Measurements from ENCODE around the gene PHRF1. TPM values are rescaled to one million over a fixed set of nuclear protein-coding genes. Genes with fewer than 3 reads are reported as not detected.

Gene PHRF1, protein sequence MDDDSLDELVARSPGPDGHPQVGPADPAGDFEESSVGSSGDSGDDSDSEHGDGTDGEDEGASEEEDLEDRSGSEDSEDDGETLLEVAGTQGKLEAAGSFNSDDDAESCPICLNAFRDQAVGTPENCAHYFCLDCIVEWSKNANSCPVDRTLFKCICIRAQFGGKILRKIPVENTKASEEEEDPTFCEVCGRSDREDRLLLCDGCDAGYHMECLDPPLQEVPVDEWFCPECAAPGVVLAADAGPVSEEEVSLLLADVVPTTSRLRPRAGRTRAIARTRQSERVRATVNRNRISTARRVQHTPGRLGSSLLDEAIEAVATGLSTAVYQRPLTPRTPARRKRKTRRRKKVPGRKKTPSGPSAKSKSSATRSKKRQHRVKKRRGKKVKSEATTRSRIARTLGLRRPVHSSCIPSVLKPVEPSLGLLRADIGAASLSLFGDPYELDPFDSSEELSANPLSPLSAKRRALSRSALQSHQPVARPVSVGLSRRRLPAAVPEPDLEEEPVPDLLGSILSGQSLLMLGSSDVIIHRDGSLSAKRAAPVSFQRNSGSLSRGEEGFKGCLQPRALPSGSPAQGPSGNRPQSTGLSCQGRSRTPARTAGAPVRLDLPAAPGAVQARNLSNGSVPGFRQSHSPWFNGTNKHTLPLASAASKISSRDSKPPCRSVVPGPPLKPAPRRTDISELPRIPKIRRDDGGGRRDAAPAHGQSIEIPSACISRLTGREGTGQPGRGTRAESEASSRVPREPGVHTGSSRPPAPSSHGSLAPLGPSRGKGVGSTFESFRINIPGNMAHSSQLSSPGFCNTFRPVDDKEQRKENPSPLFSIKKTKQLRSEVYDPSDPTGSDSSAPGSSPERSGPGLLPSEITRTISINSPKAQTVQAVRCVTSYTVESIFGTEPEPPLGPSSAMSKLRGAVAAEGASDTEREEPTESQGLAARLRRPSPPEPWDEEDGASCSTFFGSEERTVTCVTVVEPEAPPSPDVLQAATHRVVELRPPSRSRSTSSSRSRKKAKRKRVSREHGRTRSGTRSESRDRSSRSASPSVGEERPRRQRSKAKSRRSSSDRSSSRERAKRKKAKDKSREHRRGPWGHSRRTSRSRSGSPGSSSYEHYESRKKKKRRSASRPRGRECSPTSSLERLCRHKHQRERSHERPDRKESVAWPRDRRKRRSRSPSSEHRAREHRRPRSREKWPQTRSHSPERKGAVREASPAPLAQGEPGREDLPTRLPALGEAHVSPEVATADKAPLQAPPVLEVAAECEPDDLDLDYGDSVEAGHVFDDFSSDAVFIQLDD (N-terminal part only)
- 10 to 100 TPM; 12.4 to 14.2 TPM for total RNA-seq

DNA sequence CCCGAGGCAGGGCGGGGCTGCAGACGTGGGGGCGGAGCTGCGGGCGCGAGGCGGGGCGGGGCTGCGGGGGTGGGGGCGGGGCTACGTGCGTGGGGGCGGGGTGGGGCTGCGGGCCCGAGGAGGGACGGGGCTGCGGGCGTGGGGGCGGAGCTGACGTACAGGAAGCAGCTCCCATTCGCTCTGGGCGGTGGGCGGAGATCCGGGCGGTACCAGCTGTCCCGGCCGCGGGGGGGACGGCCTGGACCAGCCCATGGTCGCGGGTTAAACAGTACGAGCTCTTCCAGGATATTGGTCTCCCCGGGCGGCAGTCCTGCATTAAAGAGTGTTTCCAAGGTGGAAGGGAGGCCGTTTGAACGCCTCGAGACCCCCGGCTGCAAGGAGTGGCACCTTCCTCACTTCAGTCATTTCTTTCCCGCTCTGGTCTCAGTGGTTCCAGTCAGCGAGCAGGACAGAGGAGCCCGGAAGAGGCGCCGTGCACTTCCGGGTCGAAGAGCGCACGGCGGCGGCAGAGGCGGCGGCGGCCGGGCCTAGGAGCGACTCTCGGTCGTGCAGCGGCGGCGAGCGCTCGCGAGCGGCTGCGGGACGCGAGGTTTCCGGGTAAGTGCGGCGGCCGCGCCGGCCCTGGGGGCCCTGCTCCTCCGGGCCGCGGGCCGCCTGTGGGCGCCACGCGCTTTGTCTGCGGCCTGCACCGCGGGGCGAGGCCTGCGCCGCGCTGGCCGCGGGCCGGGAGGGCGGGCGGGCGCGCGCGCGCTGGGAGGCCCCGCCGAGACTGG is at the start of gene PHRF1:
Gene PHRF1, plus strand, starts transcription at position 475 of the 773 bp plus-strand sequence. CDS start 5,043 bp downstream, outside the sequence.
- DNase-seq (ENCODE audit: low spot score) = peak; percentile 94
- Histone ChIP-seq H3K27me3 (no peaks in the 10 kb centered on the region), H3K4me1 (peaks cover 0 to 57% of the 10 kb centered on the region in 2 donors), H3K4me3 (peak within 1 kb of the TSS; percentile 84 to 87), H3K9me3 (no peaks in the 10 kb centered on the region), H3K27ac (peak within 1 kb of the TSS; percentile 89 to 96), H3K36me3 (no peaks in the 10 kb centered on the region)
- TF ChIP-seq, protein P1, sequence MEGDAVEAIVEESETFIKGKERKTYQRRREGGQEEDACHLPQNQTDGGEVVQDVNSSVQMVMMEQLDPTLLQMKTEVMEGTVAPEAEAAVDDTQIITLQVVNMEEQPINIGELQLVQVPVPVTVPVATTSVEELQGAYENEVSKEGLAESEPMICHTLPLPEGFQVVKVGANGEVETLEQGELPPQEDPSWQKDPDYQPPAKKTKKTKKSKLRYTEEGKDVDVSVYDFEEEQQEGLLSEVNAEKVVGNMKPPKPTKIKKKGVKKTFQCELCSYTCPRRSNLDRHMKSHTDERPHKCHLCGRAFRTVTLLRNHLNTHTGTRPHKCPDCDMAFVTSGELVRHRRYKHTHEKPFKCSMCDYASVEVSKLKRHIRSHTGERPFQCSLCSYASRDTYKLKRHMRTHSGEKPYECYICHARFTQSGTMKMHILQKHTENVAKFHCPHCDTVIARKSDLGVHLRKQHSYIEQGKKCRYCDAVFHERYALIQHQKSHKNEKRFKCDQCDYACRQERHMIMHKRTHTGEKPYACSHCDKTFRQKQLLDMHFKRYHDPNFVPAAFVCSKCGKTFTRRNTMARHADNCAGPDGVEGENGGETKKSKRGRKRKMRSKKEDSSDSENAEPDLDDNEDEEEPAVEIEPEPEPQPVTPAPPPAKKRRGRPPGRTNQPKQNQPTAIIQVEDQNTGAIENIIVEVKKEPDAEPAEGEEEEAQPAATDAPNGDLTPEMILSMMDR (IDR thresholded peaks at IDR 0.05) = no peak

DNA sequence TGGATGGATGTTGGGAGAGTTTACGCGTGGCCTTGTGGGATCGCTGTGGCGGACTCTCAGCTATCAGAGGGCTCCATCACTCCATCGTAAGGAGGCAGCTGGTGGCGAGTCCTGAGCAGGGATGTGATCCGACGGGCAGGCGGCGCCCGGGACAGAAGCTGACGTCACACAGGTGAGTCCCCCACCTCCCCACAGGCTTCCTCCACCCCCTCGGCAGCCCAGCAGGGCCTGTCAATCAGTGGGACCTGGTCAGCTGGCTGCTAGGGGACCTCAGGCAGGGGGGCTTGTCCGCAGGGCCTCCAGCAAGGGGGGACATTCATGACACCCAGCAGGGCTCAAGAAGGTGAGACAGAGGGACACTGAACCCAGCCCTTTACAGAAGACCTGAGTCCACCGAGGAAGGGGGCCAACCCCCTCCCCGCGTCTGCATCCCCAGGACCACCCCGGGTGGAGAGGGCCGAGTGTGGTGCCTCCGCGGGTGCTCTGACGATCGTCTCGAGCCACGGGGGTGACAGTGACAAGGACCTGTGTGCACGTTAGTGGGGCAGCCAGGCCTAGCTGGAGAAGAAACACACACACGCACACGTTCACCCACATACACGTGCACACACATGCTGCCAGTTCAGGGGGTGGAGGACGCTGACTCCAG is 48.0 kb upstream of the PHRF1 start:
- peaks cover 19% of the 10 kb centered on the region for H3K36me3 ChIP-seq
- no peak overlapping the region for H3K27ac ChIP-seq
- no peaks in the 10 kb centered on the region for H3K9me3 ChIP-seq
- no peak for DNase-seq (ENCODE audit: low spot score)
- H3K4me3 ChIP-seq = no peak overlapping the region
- TF ChIP-seq, protein P1 (IDR thresholded peaks at IDR 0.05) = no peak
- peaks cover 0 to 4% of the 10 kb centered on the region in 2 donors for H3K4me1 ChIP-seq
- H3K27me3 ChIP-seq = no peaks in the 10 kb centered on the region

DNA sequence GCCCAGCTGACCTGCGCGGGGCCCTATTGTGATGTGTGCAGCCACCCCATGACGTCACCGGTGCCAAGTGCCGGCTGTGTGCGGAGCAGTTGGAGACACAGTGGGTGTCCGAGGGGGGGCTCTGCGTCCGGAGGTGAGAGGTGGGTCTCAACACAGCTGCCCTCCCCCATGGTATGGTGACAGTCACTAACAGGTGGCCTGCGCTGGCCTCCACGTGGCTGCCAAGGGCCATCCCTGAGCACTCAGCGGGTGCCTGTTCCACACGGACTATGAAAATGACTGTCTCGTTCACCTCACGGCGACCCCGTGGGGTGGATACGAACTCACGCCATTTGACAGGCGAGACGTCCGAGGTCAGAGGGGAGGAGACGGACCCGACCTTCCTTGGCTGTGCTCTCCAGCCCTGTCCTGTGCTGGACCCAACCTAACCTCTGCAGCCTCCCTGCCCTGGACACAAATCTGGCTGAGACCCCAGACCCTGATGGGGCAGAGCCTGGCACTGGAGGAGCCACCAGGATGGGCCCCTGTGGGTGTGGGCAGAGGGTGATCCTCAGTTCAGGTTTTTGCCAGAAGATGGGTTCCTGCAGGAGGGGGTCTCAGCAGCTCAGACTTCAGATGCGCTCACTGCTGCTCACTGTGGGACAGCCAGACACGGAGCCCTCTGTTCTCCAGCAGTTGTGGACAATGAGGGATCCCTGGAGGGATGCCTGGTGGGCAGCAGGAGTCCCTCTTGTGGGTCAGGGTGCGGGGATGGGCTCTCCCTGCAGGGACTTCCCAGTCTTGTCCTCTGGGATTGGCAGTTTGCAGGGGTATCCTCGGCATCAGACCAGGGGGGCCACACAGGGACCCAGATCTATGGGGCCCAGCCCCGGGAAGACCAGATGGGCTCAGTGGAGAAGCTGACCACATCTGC is 47.2 kb upstream of the PHRF1 start:
- Histone ChIP-seq H3K4me3 (no peak overlapping the region), H3K27me3 (no peaks in the 10 kb centered on the region), H3K36me3 (peaks cover 25% of the 10 kb centered on the region), H3K27ac (no peak overlapping the region), H3K4me1 (peaks cover 0 to 12% of the 10 kb centered on the region in 2 donors), H3K9me3 (no peaks in the 10 kb centered on the region)
- TF ChIP-seq, protein P1 (IDR thresholded peaks at IDR 0.05) = no peak
- no peak for DNase-seq (ENCODE audit: low spot score)

DNA sequence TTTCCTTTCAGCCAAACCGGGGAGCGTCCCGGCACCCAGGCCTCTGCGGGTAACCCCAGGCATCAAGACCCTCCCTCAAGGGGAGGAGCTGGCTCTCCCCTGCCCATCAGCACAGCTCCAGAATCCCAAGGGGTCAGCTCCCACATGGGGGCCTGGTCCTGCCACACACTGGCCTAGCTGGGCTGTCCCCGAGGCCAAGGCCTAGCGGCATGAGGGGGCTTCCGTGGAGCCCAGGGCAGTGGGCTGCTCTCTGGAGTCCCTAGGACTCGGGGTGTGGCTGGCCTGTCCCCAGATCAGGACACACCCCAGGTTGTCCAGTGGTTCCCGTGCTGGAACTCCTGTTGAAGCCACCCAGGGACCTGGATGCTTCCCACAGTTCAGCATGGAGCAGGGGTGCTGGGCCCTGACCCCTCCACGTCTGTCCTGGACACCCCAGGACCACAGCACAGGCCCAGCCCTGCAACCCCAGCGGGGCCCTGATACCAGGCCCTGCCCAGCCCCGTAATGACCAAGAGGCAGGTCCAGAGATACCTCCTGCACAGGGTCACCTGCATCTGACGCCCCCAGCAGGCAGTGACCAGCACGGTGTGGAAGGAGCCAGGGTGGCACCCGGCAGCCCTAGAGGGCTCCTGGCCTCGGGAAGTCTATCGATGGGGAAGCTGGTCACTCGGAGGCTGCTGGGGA is 46.4 kb upstream of the PHRF1 start:
- no peaks in the 10 kb centered on the region for H3K9me3 ChIP-seq
- H3K4me3 ChIP-seq = no peak overlapping the region
- no peak overlapping the region for H3K27ac ChIP-seq
- TF ChIP-seq, protein P1 (IDR thresholded peaks at IDR 0.05) = no peak
- DNase-seq (ENCODE audit: low spot score) = no peak
- H3K36me3 ChIP-seq = peaks cover 25% of the 10 kb centered on the region
- peaks cover 0 to 19% of the 10 kb centered on the region in 2 donors for H3K4me1 ChIP-seq
- no peaks in the 10 kb centered on the region for H3K27me3 ChIP-seq

All from right atrium auricular region (tissue), 2 donors.